ENCODE measurements around the gene PSD4.

Gene PSD4

GRCh38 chr2:113178891-113179290, 5.1 kb downstream of the PSD4 start:
- peaks cover 3% of the 10 kb centered on the region; the same call in 1 of the 2 replicates for H3F3A ChIP-seq (ENCODE audit: insufficient read depth)
- H2AFZ ChIP-seq (ENCODE audit: low read depth, low read length, severe bottlenecking) = no peak overlapping the region
- H3K4me2 ChIP-seq (ENCODE audit: low read depth, low read length, poor library complexity, severe bottlenecking) = no peak overlapping the region
- H3K4me3 ChIP-seq (ENCODE audit: insufficient read depth, low read length, poor library complexity, severe bottlenecking) = no peak overlapping the region
- no peaks in the 10 kb centered on the region for H3K9me2 ChIP-seq (replicated peaks; ENCODE audit: insufficient read depth, low read length)
- H3K27ac ChIP-seq (ENCODE audit: low read depth, low read length) = no peak overlapping the region
- peaks cover 11% of the 10 kb centered on the region; the same call in 1 of the 2 replicates for H4K20me1 ChIP-seq (ENCODE audit: low read depth, low read length)
- no peaks in the 10 kb centered on the region for H3K9me3 ChIP-seq (ENCODE audit: insufficient read depth, low read length)
- H3K9ac ChIP-seq (ENCODE audit: low read length) = no peak overlapping the region
- no peaks in the 10 kb centered on the region for H3K36me3 ChIP-seq (ENCODE audit: low read length)
- H3K79me2 ChIP-seq (ENCODE audit: insufficient read depth, low read length) = peaks cover 68% of the 10 kb centered on the region
- no peak for TF ChIP-seq EZH2phosphoT487 (conservative IDR thresholded peaks at IDR 0.05; ENCODE audit: low read length)
- TF ChIP-seq CTCF (IDR thresholded peaks at IDR 0.05; ENCODE audit: insufficient read depth, low read length, poor library complexity, severe bottlenecking) = no peak
- H3K27me3 ChIP-seq (ENCODE audit: low read length) = no peaks in the 10 kb centered on the region

- Histone ChIP-seq H3K27me3 (ENCODE audit: low read length) (no peaks in the 10 kb centered on the region), H4K20me1 (ENCODE audit: low read depth, low read length) (peaks cover 11% of the 10 kb centered on the region; the same call in 1 of the 2 replicates), H3F3A (ENCODE audit: insufficient read depth) (peaks cover 3% of the 10 kb centered on the region; the same call in 1 of the 2 replicates), H2AFZ (ENCODE audit: low read depth, low read length, severe bottlenecking) (no peak overlapping the region), H3K9me3 (ENCODE audit: insufficient read depth, low read length) (no peaks in the 10 kb centered on the region), H3K27ac (ENCODE audit: low read depth, low read length) (no peak overlapping the region), H3K36me3 (ENCODE audit: low read length) (no peaks in the 10 kb centered on the region), H3K4me3 (ENCODE audit: insufficient read depth, low read length, poor library complexity, severe bottlenecking) (no peak overlapping the region), H3K79me2 (ENCODE audit: insufficient read depth, low read length) (peaks cover 62% of the 10 kb centered on the region), H3K9ac (ENCODE audit: low read length) (no peak overlapping the region), H3K4me2 (ENCODE audit: low read depth, low read length, poor library complexity, severe bottlenecking) (no peak overlapping the region), H3K9me2 (replicated peaks; ENCODE audit: insufficient read depth, low read length) (no peaks in the 10 kb centered on the region)
- TF ChIP-seq CTCF (IDR thresholded peaks at IDR 0.05; ENCODE audit: insufficient read depth, low read length, poor library complexity, severe bottlenecking) (no peak), EZH2phosphoT487 (conservative IDR thresholded peaks at IDR 0.05; ENCODE audit: low read length) (no peak)
Measured at GRCh38 chr2:113179446-113180045, 5.8 kb downstream of the PSD4 start.

- no peak overlapping the region for H3K4me3 ChIP-seq (ENCODE audit: insufficient read depth, low read length, poor library complexity, severe bottlenecking)
- no peak overlapping the region for H2AFZ ChIP-seq (ENCODE audit: low read depth, low read length, severe bottlenecking)
- H3K79me2 ChIP-seq (ENCODE audit: insufficient read depth, low read length) = peaks cover 60% of the 10 kb centered on the region
- peaks cover 11% of the 10 kb centered on the region; the same call in 1 of the 2 replicates for H4K20me1 ChIP-seq (ENCODE audit: low read depth, low read length)
- TF ChIP-seq EZH2phosphoT487 (conservative IDR thresholded peaks at IDR 0.05; ENCODE audit: low read length) = no peak
- TF ChIP-seq CTCF (IDR thresholded peaks at IDR 0.05; ENCODE audit: insufficient read depth, low read length, poor library complexity, severe bottlenecking) = no peak
- H3K4me2 ChIP-seq (ENCODE audit: low read depth, low read length, poor library complexity, severe bottlenecking) = no peak overlapping the region
- no peaks in the 10 kb centered on the region for H3K36me3 ChIP-seq (ENCODE audit: low read length)
- H3K27ac ChIP-seq (ENCODE audit: low read depth, low read length) = no peak overlapping the region
- no peak overlapping the region for H3K9ac ChIP-seq (ENCODE audit: low read length)
- H3K9me2 ChIP-seq (replicated peaks; ENCODE audit: insufficient read depth, low read length) = no peaks in the 10 kb centered on the region
- no peaks in the 10 kb centered on the region for H3K27me3 ChIP-seq (ENCODE audit: low read length)
- peaks cover 3% of the 10 kb centered on the region; the same call in 1 of the 2 replicates for H3F3A ChIP-seq (ENCODE audit: insufficient read depth)
- no peaks in the 10 kb centered on the region for H3K9me3 ChIP-seq (ENCODE audit: insufficient read depth, low read length)
Measured at GRCh38 chr2:113180131-113180946, 6.6 kb downstream of the PSD4 start.
